HEK293 (cell line): ENCODE measurements around the gene ARL13B.
A peak's percentile ranks its signal among the peaks of the same experiment; 100 is the strongest.

Source experiments
- FEZF1 ChIP-seq: fragments of 450-650 bp; formaldehyde crosslinking; IDR thresholded peaks from 2 replicates; pipeline ENCODE4 v1.5.1; 2016; ENCODE audit warnings: missing biosample characterization, missing genetic modification characterization
- GLI2 ChIP-seq: fragments of 450-650 bp; formaldehyde crosslinking; IDR thresholded peaks from 2 replicates; pipeline ENCODE4; 2017; ENCODE audit warnings: missing biosample characterization, missing genetic modification characterization, low read depth, borderline replicate concordance
- HOXD13 ChIP-seq: sonication (generic); formaldehyde crosslinking; IDR thresholded peaks from 2 replicates; pipeline ENCODE4 v1.8.0; 2022; ENCODE audit warnings: missing genetic modification reagents, borderline replicate concordance
- INSM2 ChIP-seq: fragments of 450-650 bp; formaldehyde crosslinking; IDR thresholded peaks from 2 replicates; pipeline ENCODE4 v1.5.1; 2016; ENCODE audit warnings: missing biosample characterization, missing genetic modification characterization
- RBAK ChIP-seq: fragments of 450-650 bp; formaldehyde crosslinking; IDR thresholded peaks from 2 replicates; pipeline ENCODE4 v1.5.1; 2016; ENCODE audit warnings: missing biosample characterization, missing genetic modification characterization
- YY2 ChIP-seq: fragments of 450-650 bp; formaldehyde crosslinking; IDR thresholded peaks from 2 replicates; pipeline ENCODE4 v1.5.1; 2016; ENCODE audit warnings: missing biosample characterization, missing genetic modification characterization
- ZBTB11 ChIP-seq: fragments of 450-650 bp; formaldehyde crosslinking; conservative IDR thresholded peaks from 2 replicates; pipeline ENCODE4 v1.5.1; 2016; ENCODE audit warnings: low read depth, missing biosample characterization, missing genetic modification characterization
- ZBTB7A ChIP-seq: fragments of 450-650 bp; formaldehyde crosslinking; IDR thresholded peaks from 2 replicates; pipeline ENCODE4 v1.5.1; 2016; ENCODE audit warnings: low read depth, missing biosample characterization, missing genetic modification characterization
- ZNF140 ChIP-seq: fragments of 450-650 bp; formaldehyde crosslinking; IDR thresholded peaks from 2 replicates; pipeline ENCODE4 v1.5.1; 2016; ENCODE audit warnings: missing biosample characterization, missing genetic modification characterization
- ZNF155 ChIP-seq: fragments of 450-650 bp; formaldehyde crosslinking; IDR thresholded peaks from 2 replicates; pipeline ENCODE4 v1.5.1; 2016; ENCODE audit warnings: missing biosample characterization, missing genetic modification characterization
- ZNF169 ChIP-seq: fragments of 450-650 bp; formaldehyde crosslinking; IDR thresholded peaks from 2 replicates; pipeline ENCODE4 v1.5.1; 2016; ENCODE audit warnings: missing biosample characterization, missing genetic modification characterization
- ZNF18 ChIP-seq: fragments of 450-650 bp; formaldehyde crosslinking; IDR thresholded peaks from 2 replicates; pipeline ENCODE4 v1.5.1; 2016; ENCODE audit warnings: missing biosample characterization, missing genetic modification characterization
- ZNF274 ChIP-seq, 2 experiments: fragments of 200-500 bp in 1 of 2; fragments of 450-650 bp in 1 of 2; sonication (Bioruptor generic) in 1 of 2; formaldehyde crosslinking in 1 of 2; IDR thresholded peaks; 2 replicates each; pipeline versions ENCODE4 v1.5.1 to v1.6.1; 2014 to 2016; ENCODE audit warnings: borderline replicate concordance in 1 of 2, inconsistent platforms in 1 of 2, low read length in 1 of 2, missing biosample characterization in 1 of 2, missing genetic modification characterization in 1 of 2
- ZNF311 ChIP-seq: fragments of 450-650 bp; formaldehyde crosslinking; IDR thresholded peaks from 2 replicates; pipeline ENCODE4 v1.5.1; 2017; ENCODE audit warnings: missing biosample characterization, missing genetic modification characterization, borderline replicate concordance
- ZNF394 ChIP-seq: fragments of 450-650 bp; formaldehyde crosslinking; IDR thresholded peaks from 2 replicates; pipeline ENCODE4 v1.5.1; 2016; ENCODE audit warnings: missing biosample characterization, missing genetic modification characterization, mild to moderate bottlenecking, moderate library complexity, borderline replicate concordance
- ZNF416 ChIP-seq: fragments of 450-650 bp; formaldehyde crosslinking; IDR thresholded peaks from 2 replicates; pipeline ENCODE4 v1.5.1; 2016; ENCODE audit warnings: missing biosample characterization, missing genetic modification characterization
- ZNF433 ChIP-seq: fragments of 450-650 bp; formaldehyde crosslinking; IDR thresholded peaks from 2 replicates; pipeline ENCODE4 v1.5.1; 2016; ENCODE audit warnings: missing biosample characterization, missing genetic modification characterization, low read depth
- ZNF560 ChIP-seq: fragments of 450-650 bp; formaldehyde crosslinking; IDR thresholded peaks from 2 replicates; pipeline ENCODE4 v1.5.1; 2017; ENCODE audit warnings: missing biosample characterization, missing genetic modification characterization, borderline replicate concordance
- ZNF704 ChIP-seq: fragments of 450-650 bp; formaldehyde crosslinking; IDR thresholded peaks from 2 replicates; pipeline ENCODE4 v1.5.1; 2016; ENCODE audit warnings: missing biosample characterization, missing genetic modification characterization
- TF ChIP-seq, protein P1 (sequence below): fragments of 450-650 bp; formaldehyde crosslinking; IDR thresholded peaks from 2 replicates; pipeline ENCODE4 v1.5.1; 2016; ENCODE audit warnings: missing biosample characterization, missing genetic modification characterization, low read depth
- TF ChIP-seq, protein P2 (sequence below): fragments of 450-650 bp; formaldehyde crosslinking; IDR thresholded peaks from 2 replicates; pipeline ENCODE4 v1.5.1; 2016; ENCODE audit warnings: missing biosample characterization, missing genetic modification characterization
- TF ChIP-seq, protein P3 (sequence below): fragments of 450-650 bp; formaldehyde crosslinking; IDR thresholded peaks from 2 replicates; pipeline ENCODE4 v1.5.1; 2016; ENCODE audit warnings: missing biosample characterization, missing genetic modification characterization, low read depth
- TF ChIP-seq, protein P4 (sequence below): fragments of 450-650 bp; formaldehyde crosslinking; IDR thresholded peaks from 2 replicates; pipeline ENCODE4 v1.5.1; 2016; ENCODE audit warnings: missing biosample characterization, missing genetic modification characterization

The ARL13B gene

GRCh38 chr3:93973131-93974126 lies 6.5 kb upstream of the ARL13B start, which contains the start of gene PROS1 (continued):
- TF ChIP-seq HOXD13 (CRISPR knock-in tag) = no peak
- no peak for TF ChIP-seq GLI2 (tag by site-specific recombination)
- no peak for TF ChIP-seq ZNF560 (tag by site-specific recombination)
- TF ChIP-seq, protein P1, sequence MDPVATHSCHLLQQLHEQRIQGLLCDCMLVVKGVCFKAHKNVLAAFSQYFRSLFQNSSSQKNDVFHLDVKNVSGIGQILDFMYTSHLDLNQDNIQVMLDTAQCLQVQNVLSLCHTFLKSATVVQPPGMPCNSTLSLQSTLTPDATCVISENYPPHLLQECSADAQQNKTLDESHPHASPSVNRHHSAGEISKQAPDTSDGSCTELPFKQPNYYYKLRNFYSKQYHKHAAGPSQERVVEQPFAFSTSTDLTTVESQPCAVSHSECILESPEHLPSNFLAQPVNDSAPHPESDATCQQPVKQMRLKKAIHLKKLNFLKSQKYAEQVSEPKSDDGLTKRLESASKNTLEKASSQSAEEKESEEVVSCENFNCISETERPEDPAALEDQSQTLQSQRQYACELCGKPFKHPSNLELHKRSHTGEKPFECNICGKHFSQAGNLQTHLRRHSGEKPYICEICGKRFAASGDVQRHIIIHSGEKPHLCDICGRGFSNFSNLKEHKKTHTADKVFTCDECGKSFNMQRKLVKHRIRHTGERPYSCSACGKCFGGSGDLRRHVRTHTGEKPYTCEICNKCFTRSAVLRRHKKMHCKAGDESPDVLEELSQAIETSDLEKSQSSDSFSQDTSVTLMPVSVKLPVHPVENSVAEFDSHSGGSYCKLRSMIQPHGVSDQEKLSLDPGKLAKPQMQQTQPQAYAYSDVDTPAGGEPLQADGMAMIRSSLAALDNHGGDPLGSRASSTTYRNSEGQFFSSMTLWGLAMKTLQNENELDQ (tag by site-specific recombination) = no peak
- TF ChIP-seq ZNF311 = no peak
- TF ChIP-seq ZNF704 (tag by site-specific recombination) = no peak
- TF ChIP-seq ZBTB7A (tag by site-specific recombination) = no peak
- TF ChIP-seq ZNF416 (tag by site-specific recombination) = no peak
- no peak for TF ChIP-seq ZNF274 (IDR thresholded peaks at IDR 0.05; ENCODE audit: low read length)
- no peak for TF ChIP-seq ZNF274 (tag by site-specific recombination; IDR thresholded peaks at IDR 0.05; ENCODE audit: borderline replicate concordance)
- no peak for TF ChIP-seq ZNF140 (tag by site-specific recombination)
- no peak for TF ChIP-seq INSM2
- TF ChIP-seq, protein P2, sequence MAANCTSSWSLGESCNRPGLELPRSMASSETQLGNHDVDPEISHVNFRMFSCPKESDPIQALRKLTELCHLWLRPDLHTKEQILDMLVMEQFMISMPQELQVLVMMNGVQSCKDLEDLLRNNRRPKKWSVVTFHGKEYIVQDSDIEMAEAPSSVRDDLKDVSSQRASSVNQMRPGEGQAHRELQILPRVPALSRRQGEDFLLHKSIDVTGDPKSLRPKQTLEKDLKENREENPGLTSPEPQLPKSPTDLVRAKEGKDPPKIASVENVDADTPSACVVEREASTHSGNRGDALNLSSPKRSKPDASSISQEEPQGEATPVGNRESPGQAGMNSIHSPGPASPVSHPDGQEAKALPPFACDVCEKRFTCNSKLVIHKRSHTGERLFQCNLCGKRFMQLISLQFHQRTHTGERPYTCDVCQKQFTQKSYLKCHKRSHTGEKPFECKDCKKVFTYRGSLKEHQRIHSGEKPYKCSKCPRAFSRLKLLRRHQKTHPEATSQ = no peak
- no peak for TF ChIP-seq RBAK
- TF ChIP-seq, protein P3, sequence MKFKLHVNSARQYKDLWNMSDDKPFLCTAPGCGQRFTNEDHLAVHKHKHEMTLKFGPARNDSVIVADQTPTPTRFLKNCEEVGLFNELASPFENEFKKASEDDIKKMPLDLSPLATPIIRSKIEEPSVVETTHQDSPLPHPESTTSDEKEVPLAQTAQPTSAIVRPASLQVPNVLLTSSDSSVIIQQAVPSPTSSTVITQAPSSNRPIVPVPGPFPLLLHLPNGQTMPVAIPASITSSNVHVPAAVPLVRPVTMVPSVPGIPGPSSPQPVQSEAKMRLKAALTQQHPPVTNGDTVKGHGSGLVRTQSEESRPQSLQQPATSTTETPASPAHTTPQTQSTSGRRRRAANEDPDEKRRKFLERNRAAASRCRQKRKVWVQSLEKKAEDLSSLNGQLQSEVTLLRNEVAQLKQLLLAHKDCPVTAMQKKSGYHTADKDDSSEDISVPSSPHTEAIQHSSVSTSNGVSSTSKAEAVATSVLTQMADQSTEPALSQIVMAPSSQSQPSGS (tag by site-specific recombination) = no peak
- no peak for TF ChIP-seq YY2
- TF ChIP-seq ZNF18 (tag by site-specific recombination) = no peak
- TF ChIP-seq FEZF1 (tag by site-specific recombination) = no peak
- TF ChIP-seq ZNF155 (tag by site-specific recombination) = no peak
- TF ChIP-seq, protein P4, sequence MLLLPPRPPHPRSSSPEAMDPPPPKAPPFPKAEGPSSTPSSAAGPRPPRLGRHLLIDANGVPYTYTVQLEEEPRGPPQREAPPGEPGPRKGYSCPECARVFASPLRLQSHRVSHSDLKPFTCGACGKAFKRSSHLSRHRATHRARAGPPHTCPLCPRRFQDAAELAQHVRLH = no peak
- TF ChIP-seq ZNF433 (tag by site-specific recombination) = no peak
- no peak for TF ChIP-seq ZNF169 (tag by site-specific recombination)
- peak; percentile 51; the same call in 1 of the 2 replicates for TF ChIP-seq ZBTB11 (tag by site-specific recombination)
- no peak; the same call in 1 of the 2 replicates for TF ChIP-seq ZNF394 (tag by site-specific recombination)
